Motor neuron (in vitro differentiated cells): ENCODE data around the gene PPP1R13L. TPM values are rescaled to one million over a fixed set of nuclear protein-coding genes. Genes with fewer than 3 reads are reported as not detected.

Experiments
- ATAC-seq, 8 experiments: fragments of 200-7000 bp; cut with Tn5 transposase; replicated peaks in 6 of 8; 2 replicates each; pipeline ENCODE4 v1.8.0; 2021; ENCODE audit warnings: mild to moderate bottlenecking in 8 of 8, moderate library complexity in 8 of 8
- H3K27ac ChIP-seq, 2 donors: fragments of 250-450 bp; sonication (Bioruptor Pico); 2 replicates each; pipeline ENCODE4 v1.9.0; 2021; ENCODE audit warnings: antibody characterized with exemption in 2 of 2, mild to moderate bottlenecking in 2 of 2, moderate library complexity in 1 of 2
- H3K4me1 ChIP-seq, 2 donors: fragments of 250-450 bp; sonication (Bioruptor Pico); replicated peaks in 1 of 2; 2 replicates each; pipeline ENCODE4 v1.6.1; 2021; ENCODE audit warnings: antibody characterized with exemption in 2 of 2, mild to moderate bottlenecking in 2 of 2, moderate library complexity in 1 of 2
- H3K4me3 ChIP-seq, 5 donors: fragments of 250-450 bp; sonication (Bioruptor Pico); 2 replicates each; pipeline ENCODE4 v1.9.0; 2021; ENCODE audit warnings: antibody characterized with exemption in 5 of 5, mild to moderate bottlenecking in 5 of 5, moderate library complexity in 4 of 5
- WGBS, 10 experiments: fragments of 450-650 bp; shearing (Covaris generic); methylation state at CpG; one replicate each; pipeline ENCODE4 v1.0.0; 2022; 5-methylcytosine and 5-hydroxymethylcytosine counted together
- in situ Hi-C, 9 experiments: fragments of 400-800 bp; cut with MboI; loops; one replicate each; pipeline ENCODE4 v1.15.0; 2021; ENCODE audit warnings: low sequenced_read_pairs in 9 of 9, low pct_unique_long_range_greater_than_20kb in 2 of 9; ENCODE audit not compliant: unreplicated experiment in 9 of 9
- total RNA-seq, 8 experiments: library from RNA; unstranded; fragments of 300-600 nt; gene quantifications; 2 replicates each; pipeline versions ENCODE4 v1.2.3 to v1.2.4, GENCODE V29; 2022

PPP1R13L gene, protein sequence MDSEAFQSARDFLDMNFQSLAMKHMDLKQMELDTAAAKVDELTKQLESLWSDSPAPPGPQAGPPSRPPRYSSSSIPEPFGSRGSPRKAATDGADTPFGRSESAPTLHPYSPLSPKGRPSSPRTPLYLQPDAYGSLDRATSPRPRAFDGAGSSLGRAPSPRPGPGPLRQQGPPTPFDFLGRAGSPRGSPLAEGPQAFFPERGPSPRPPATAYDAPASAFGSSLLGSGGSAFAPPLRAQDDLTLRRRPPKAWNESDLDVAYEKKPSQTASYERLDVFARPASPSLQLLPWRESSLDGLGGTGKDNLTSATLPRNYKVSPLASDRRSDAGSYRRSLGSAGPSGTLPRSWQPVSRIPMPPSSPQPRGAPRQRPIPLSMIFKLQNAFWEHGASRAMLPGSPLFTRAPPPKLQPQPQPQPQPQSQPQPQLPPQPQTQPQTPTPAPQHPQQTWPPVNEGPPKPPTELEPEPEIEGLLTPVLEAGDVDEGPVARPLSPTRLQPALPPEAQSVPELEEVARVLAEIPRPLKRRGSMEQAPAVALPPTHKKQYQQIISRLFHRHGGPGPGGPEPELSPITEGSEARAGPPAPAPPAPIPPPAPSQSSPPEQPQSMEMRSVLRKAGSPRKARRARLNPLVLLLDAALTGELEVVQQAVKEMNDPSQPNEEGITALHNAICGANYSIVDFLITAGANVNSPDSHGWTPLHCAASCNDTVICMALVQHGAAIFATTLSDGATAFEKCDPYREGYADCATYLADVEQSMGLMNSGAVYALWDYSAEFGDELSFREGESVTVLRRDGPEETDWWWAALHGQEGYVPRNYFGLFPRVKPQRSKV
- 1 to 10 TPM in 5 of 8 experiments, under 1 TPM in 3; 0.67 to 4.2 (median 1.5) TPM for total RNA-seq

DNA sequence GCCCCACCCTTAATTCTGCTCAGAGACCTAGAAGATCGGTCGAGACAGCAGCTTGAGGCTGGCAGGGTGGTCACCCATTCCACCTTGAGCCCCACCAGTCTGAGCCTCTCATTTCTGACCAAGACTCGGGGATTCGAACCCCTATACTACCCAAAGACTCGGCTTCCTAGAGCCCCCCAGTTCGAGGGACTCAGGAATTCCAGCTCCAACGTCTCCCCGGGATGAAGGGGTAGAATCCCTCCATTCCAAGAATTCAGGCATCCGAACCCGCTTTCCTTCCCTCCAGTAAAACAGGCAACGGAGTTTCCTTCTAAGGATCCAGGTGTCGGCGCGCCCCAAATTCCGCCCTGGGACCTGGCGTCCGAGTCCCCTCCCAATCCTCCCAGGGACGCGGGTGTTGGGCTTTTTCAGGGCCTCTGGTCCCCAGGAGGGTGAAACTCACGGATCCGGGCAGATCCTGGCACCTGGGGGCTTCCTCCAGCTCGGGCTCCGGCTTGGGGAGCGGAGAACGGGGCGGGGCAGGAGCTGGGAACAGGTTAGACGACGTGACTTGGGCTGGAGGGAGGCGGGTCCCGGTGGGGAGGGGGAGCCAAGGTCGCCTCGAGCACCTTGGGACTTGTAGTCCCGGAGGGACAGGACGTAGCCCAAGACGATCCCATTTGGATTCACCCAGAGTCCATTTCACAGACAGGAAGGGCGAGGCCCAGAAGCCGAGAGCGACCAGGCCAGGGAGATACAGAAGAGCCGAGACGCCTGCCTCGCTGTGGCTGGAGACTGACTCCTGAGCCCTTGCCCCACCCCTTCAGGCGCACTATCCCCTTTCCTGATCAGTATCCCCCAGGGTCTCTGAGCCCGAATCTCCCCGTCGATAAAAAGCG, at the start of gene PPP1R13L:
TSS of gene PPP1R13L (minus strand) at position 513 of the 878 bp plus-strand sequence. CDS start 6,751 bp downstream, outside the sequence.
- 0 to 30% (median 6%) methylated on average over 1 to 13 of the region's 46 CpGs; no CpG with 5 or more reads in 1 of the 10 experiments for WGBS, 10 experiments
- Histone ChIP-seq H3K4me3 (peak within 1 kb of the TSS; percentile 58 to 84 (median 78)), H3K27ac (no peak within 1 kb of the TSS), H3K4me1 (peaks cover 6 to 7% of the 10 kb centered on the region in 2 donors)
- in situ Hi-C loops: no loop called here
- peak; percentile 0 to 32 (median 7) for ATAC-seq

DNA sequence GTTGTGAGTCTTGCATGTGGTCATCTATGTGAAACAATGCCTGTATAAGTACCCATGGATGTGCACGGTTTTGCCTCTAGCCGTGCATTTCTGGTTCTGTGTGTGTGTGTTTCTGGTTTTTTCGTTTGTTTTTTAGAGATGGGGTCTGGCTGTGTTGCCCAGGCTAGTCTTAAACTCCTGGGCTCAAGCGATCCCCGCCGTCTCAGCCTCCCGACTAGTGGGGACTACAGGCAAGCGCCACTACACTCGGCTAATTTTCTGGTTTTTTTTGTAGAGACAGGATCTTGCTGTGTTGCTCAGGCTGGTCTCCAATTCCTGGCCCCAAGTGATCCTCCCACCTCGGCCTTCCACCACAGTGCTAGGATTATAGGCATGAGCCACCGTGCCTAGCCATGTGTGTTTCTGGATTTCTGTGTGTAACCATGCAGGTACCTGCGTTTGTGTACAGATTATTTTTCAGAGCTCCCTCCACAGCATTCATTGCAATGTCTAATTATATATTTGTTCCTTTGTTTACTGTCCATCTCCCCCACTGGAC, 47.0 kb upstream of the PPP1R13L start:
- peaks cover 5 to 27% of the 10 kb centered on the region in 2 donors for H3K4me1 ChIP-seq
- in situ Hi-C loops: no loop called here
- no peak overlapping the region for H3K27ac ChIP-seq
- 35 to 100% (median 76%) methylated on average over 2 to 12 of the region's 12 CpGs; no CpG with 5 or more reads in 1 of the 10 experiments for WGBS, 10 experiments
- no peak for ATAC-seq
- H3K4me3 ChIP-seq: no peak overlapping the region

DNA sequence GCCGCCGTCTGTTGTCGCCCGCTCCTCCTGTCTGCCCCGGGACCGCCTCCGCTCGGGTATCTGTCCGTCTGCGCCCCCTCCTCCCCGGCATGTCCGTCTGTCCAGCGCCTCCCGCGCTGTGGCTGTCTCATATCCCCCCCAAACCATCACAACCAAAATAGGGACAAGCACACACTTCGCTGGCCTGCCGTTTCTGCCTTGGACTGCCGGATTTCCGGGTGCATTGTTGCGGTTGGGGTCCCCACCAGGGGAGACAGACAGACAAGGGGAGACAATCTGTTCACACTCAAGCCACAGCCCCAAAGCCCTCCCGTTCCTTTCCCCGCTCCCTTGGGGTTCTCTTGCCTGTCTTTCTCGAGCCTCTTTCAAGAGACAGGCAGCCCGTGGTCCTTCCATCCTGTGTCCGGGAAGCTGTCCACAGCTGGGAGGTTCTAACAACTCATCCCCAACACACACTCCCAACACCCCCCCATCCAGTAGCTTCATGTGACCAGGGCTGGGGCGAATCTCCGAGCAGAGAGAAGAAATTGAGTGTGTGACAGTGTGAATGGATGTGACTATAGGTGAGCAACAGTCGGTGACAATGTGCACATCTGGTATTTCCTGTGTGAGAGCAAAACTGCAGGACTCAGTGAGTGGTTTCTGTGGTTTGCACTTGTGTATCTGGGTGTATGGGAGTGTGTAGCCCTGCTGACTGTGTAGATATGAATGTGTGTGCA, 46.4 kb upstream of the PPP1R13L start:
- H3K4me1 ChIP-seq: peaks cover 5 to 27% of the 10 kb centered on the region in 2 donors
- WGBS, 10 experiments: 0 to 63% (median 16%) methylated on average over 1 to 5 of the region's 28 CpGs; no CpG with 5 or more reads in 7 of the 10 experiments
- H3K27ac ChIP-seq: peak overlapping the region in 1 of 2 donors; percentile 83
- peak in 5 of 8 experiments; percentile 1 to 9 (median 3) for ATAC-seq
- H3K4me3 ChIP-seq: peak overlapping the region; percentile 48 to 72 (median 52)
- in situ Hi-C loops: no loop called here

DNA sequence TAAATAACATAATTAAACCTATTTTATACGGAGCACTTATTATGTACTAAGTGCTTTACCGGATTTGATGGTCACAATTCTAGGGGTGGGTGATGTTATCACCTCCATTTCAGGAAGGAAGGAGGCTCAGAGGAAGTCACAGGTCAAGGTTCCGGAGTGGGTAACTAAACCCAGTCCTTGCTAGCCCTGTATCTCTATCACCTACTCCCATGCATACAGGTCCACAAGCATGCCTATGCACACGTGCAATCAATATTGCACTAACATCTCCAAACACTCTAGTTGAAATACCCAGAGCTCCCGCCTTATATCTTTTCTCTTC, 45.1 kb upstream of the PPP1R13L start:
- ATAC-seq: peak in 2 of 8 experiments; percentile 1 to 4
- Histone ChIP-seq H3K27ac (peak overlapping the region in 1 of 2 donors; percentile 84), H3K4me1 (peaks cover 0 to 18% of the 10 kb centered on the region in 2 donors), H3K4me3 (peak overlapping the region; percentile 48 to 72 (median 52))
- in situ Hi-C loops: no loop called here
- 27 to 80% (median 52%) methylated on average over 1 to 5 of the region's 5 CpGs; no CpG with 5 or more reads in 3 of the 10 experiments for WGBS, 10 experiments

DNA sequence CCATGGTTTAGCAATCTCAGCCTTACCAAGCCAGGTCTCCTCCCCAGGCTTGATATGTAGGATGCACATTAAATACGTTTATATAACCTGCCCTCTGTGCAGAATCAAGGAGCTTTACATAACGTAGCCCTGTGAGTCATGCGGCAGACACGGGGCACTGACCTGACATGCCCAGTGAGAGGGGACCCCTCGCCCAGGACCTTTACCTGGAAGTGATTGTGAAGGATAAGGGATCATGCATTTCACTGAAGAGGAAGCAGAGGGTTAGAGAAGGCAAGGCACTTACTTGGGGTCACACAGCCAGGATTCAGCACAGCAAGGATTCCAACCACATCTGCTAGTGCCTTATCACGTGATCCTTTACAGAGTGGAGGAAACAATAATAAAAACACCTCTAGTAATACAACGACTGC, 44.0 kb upstream of the PPP1R13L start:
- 17 to 90% (median 67%) methylated on average over 1 to 7 of the region's 7 CpGs; no CpG with 5 or more reads in 1 of the 10 experiments for WGBS, 10 experiments
- no peak for ATAC-seq
- Histone ChIP-seq H3K4me1 (peaks cover 6 to 25% of the 10 kb centered on the region in 2 donors), H3K27ac (no peak overlapping the region), H3K4me3 (no peak overlapping the region)
- in situ Hi-C loops: no loop called here

DNA sequence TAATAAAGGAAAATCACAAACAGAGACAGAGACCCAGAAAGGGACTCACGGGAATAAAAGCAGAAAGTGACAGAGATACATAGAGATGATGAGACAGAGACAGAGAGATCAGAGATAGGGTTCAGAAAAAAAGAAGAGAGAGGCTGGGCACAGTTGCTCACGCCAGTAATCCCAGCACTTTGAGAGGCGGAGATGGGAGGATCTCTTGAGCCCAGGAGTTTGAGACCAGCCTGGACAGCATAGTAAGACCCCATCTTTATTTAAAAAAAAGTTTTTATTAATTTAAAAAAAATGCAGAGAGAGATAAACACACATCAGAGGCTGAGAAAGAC, 43.5 kb upstream of the PPP1R13L start:
- in situ Hi-C loops: no loop called here
- no peak for ATAC-seq
- Histone ChIP-seq H3K27ac (no peak overlapping the region), H3K4me3 (no peak overlapping the region), H3K4me1 (peaks cover 10 to 25% of the 10 kb centered on the region in 2 donors)
- WGBS, 10 experiments: 78 to 100% (median 94%) methylated on average over 1 to 3 of the region's 3 CpGs; no CpG with 5 or more reads in 1 of the 10 experiments

DNA sequence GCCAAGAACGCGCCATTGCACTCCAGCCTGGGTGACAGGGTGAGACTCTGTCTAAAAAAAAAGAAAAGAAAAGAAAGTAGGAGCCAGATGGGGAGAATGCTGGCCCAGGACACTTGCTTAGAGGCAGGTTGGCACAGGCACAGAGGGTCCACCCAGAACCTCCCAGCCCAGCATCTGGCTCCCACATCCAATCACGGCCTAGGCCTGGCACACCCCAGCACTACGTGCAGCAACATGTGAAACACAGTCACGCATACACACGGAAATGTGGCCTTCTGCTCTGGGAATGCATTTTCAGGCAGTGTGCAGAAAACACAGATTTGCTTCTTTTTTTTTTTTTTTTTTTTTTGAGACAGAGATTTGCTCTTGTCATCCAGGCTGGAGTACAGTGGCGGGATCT, 42.1 kb upstream of the PPP1R13L start:
- 0 to 95% (median 74%) methylated on average over 1 to 6 of the region's 7 CpGs; no CpG with 5 or more reads in 2 of the 10 experiments for WGBS, 10 experiments
- in situ Hi-C loops: no loop called here
- Histone ChIP-seq H3K27ac (peak overlapping the region in 1 of 2 donors; percentile 22), H3K4me3 (no peak overlapping the region), H3K4me1 (peaks cover 10 to 30% of the 10 kb centered on the region in 2 donors)
- ATAC-seq: peak in 3 of 8 experiments; percentile 2 to 33 (median 8)

DNA sequence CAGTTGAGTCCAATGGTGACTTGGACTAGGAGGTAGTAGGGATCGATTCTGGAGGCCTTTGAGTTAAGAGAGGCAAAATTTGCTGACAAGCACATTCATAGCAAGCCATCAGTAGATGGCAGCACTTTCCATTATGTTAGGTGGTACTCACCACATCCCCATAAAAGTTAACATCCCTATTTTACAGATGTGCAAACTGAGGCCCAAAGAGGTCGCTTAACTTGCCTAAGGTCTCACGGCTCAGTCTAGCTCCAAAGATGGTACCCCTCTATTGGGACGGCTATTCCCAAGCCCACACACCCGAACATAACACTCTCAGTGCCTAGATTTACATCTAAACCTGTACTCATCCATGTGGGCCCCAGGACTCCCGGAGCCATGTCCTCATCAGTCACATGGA, 41.4 kb upstream of the PPP1R13L start:
- Histone ChIP-seq H3K4me3 (no peak overlapping the region), H3K27ac (no peak overlapping the region), H3K4me1 (peaks cover 10 to 28% of the 10 kb centered on the region in 2 donors)
- 80 to 100% (median 92%) methylated on average over 1 to 4 of the region's 6 CpGs; no CpG with 5 or more reads in 5 of the 10 experiments for WGBS, 10 experiments
- no peak for ATAC-seq
- in situ Hi-C loops: no loop called here

DNA sequence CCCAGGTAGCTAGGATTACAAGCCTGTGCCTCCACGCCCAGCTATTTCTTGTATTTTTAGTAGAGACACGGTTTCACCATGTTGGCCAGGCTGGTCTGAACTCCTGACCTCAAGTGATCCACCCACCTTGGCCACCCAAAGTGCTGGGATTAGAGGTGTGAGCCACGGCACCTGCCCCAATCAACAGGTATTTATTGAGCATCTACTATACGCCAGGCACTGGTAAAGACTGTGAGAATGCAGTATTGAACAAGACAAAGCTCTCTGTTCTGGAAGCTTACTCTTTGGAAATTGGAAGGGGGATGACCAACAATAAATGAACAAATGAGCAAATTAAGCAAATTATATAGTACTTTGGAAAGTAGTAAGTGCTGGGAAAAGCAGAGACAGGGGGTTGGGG, 40.3 kb upstream of the PPP1R13L start:
- no peak overlapping the region for H3K27ac ChIP-seq
- no peak overlapping the region for H3K4me3 ChIP-seq
- in situ Hi-C loops: no loop called here
- ATAC-seq: no peak
- 70 to 100% (median 89%) methylated on average over 1 to 4 of the region's 4 CpGs; no CpG with 5 or more reads in 1 of the 10 experiments for WGBS, 10 experiments
- H3K4me1 ChIP-seq: peaks cover 12 to 24% of the 10 kb centered on the region in 2 donors

DNA sequence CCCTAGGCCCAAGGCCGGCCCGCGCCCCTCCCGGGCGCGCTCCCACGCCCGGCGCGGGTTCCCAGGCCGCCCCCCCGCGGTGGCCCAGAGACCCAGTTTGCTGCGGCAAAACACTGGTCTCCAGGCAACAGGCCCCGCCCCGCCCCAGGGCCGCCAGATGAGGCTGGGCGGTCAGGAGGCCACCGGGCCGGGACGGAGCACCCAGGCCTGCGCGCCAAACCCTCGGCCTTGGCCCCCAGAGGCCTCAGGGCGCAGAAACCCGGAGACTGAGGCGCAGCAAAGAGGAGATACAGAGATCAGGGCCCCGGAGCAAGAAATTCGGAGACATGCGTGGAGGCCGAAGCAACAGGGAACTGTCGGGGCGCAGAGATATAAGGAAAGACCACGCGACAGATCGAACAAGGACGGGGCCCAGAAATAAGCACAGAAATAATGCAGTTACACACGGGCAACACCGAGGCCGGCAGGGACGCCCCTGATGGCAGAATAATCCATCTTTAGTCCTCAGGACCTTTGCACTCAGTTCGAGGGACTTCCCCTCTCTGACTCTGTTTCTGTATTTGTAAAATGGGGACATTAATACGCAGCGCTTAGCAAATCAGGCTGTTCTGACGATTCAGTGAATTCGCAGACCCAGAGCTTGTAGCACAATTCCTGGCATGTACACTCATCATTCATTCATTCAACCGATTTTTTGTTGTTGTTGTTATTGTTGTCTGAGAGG, 39.6 kb upstream of the PPP1R13L start:
- peak; percentile 42 to 67 (median 62) for ATAC-seq
- Histone ChIP-seq H3K27ac (peak overlapping the region; percentile 45 to 84), H3K4me1 (peaks cover 13 to 18% of the 10 kb centered on the region in 2 donors), H3K4me3 (peak overlapping the region; percentile 16 to 42 (median 33))
- 20 to 38% (median 26%) methylated on average over 3 to 23 of the region's 47 CpGs; no CpG with 5 or more reads in 3 of the 10 experiments for WGBS, 10 experiments
- in situ Hi-C loops: no loop called here
